IMR-90 (cell line): Measurements from ENCODE around the gene CRIM1. TPM values are rescaled to one million over a fixed set of nuclear protein-coding genes. Genes with fewer than 3 reads are reported as not detected.
A peak's percentile ranks its signal among the peaks of the same experiment; 100 is the strongest.

Experiments used
- ATAC-seq: fragments of 200-7000 bp; cut with Tn5 transposase; 2 replicates; pipeline ENCODE4 v1.9.1; 2020; ENCODE audit warnings: low read depth, mild to moderate bottlenecking, moderate library complexity
- BruUV-seq: library from RNA; stranded (reverse); fragments of 400-500 nt; replicated peaks from 2 replicates; lab custom pipeline; 2021; lab: Mats Ljungman, UMichigan
- CTCF ChIA-PET: fragments of 300-600 bp; formaldehyde crosslinking; extraction: SDS; loops from one replicate; lab custom pipeline; 2021; ENCODE audit warnings: antibody characterized with exemption; lab: Yijun Ruan, JAX
- POLR2A ChIA-PET: fragments of 300-600 bp; sonication (Branson Sonifier 250); formaldehyde crosslinking; loops from one replicate; lab custom pipeline; 2022; ENCODE audit warnings: antibody characterized with exemption; ENCODE audit not compliant: unreplicated experiment; lab: Charles Lee
- DNase-seq: peaks from one replicate; pipeline ENCODE4 v3.0.0; 2013
- H2AFZ ChIP-seq: replicated peaks from 2 replicates; pipeline ENCODE3; 2013; ENCODE audit warnings: low read length, mild to moderate bottlenecking; ENCODE audit not compliant: poor library complexity
- H2AK5ac ChIP-seq: 2 replicates; pipeline ENCODE4 v1.6.1; 2013; ENCODE audit warnings: low read depth, low read length, inconsistent platforms
- H2AK9ac ChIP-seq: replicated peaks from 2 replicates; pipeline ENCODE3; 2013; ENCODE audit warnings: mild to moderate bottlenecking, low read depth, low read length, moderate library complexity; ENCODE audit not compliant: poor library complexity
- H2BK120ac ChIP-seq: 2 replicates; pipeline ENCODE4 v1.6.1; 2013; ENCODE audit warnings: low read depth, low read length, inconsistent platforms
- H2BK15ac ChIP-seq: 3 replicates; pipeline ENCODE4 v1.6.1; 2013; ENCODE audit warnings: low read depth, low read length, inconsistent platforms
- H2BK20ac ChIP-seq: 2 replicates; pipeline ENCODE4 v1.6.1; 2013; ENCODE audit warnings: low read depth, mild to moderate bottlenecking, inconsistent platforms, low read length, moderate library complexity
- H2BK5ac ChIP-seq: 2 replicates; pipeline ENCODE4 v1.6.1; 2013; ENCODE audit warnings: mild to moderate bottlenecking, low read depth, low read length, inconsistent platforms; ENCODE audit not compliant: poor library complexity, severe bottlenecking
- H3K14ac ChIP-seq: replicated peaks from 2 replicates; pipeline ENCODE4 v1.6.1; 2013; ENCODE audit warnings: low read depth, low read length, inconsistent platforms
- H3K18ac ChIP-seq: 2 replicates; pipeline ENCODE4 v1.6.1; 2013; ENCODE audit warnings: low read depth, low read length, control low read depth
- H3K23ac ChIP-seq: 2 replicates; pipeline ENCODE4 v1.6.1; 2013; ENCODE audit warnings: low read depth, low read length, inconsistent platforms
- H3K27ac ChIP-seq: 2 replicates; pipeline ENCODE4 v1.5.1; 2013; ENCODE audit warnings: mild to moderate bottlenecking, control low read depth, low read length; ENCODE audit not compliant: insufficient read depth
- H3K27me3 ChIP-seq: 2 replicates; pipeline ENCODE4 v1.6.1; 2013; ENCODE audit warnings: low read length; ENCODE audit not compliant: control insufficient read depth, insufficient read depth
- H3K36me3 ChIP-seq: 2 replicates; pipeline ENCODE4 v1.6.1; 2013; ENCODE audit warnings: low read length, mixed read lengths; ENCODE audit not compliant: control insufficient read depth, insufficient read depth
- H3K4ac ChIP-seq: 2 replicates; pipeline ENCODE4 v1.6.1; 2013; ENCODE audit warnings: low read depth, low read length, inconsistent platforms
- H3K4me1 ChIP-seq: 2 replicates; pipeline ENCODE4 v1.6.1; 2013; ENCODE audit warnings: low read length, mixed read lengths; ENCODE audit not compliant: control insufficient read depth, insufficient read depth
- H3K4me2 ChIP-seq: 2 replicates; pipeline ENCODE4 v1.6.1; 2013; ENCODE audit warnings: low read depth, mild to moderate bottlenecking, control low read depth, low read length, moderate library complexity
- H3K4me3 ChIP-seq: 2 replicates; pipeline ENCODE4 v1.5.1; 2013; ENCODE audit warnings: low read depth, mild to moderate bottlenecking, control low read depth, low read length, moderate library complexity; ENCODE audit not compliant: insufficient read depth
- H3K56ac ChIP-seq: 2 replicates; pipeline ENCODE4 v1.6.1; 2013; ENCODE audit warnings: low read length, inconsistent platforms; ENCODE audit not compliant: insufficient read depth; ENCODE audit errors: extremely low read depth
- H3K79me1 ChIP-seq, 2 experiments: 2 replicates each; pipeline ENCODE4 v1.6.1; 2013; ENCODE audit warnings: low read length in 2 of 2, inconsistent platforms in 1 of 2, low read depth in 1 of 2
- H3K9ac ChIP-seq: 2 replicates; pipeline ENCODE4 v1.6.1; 2013; ENCODE audit warnings: low read depth, low read length, control low read depth
- H3K9me1 ChIP-seq: 2 replicates; pipeline ENCODE4 v1.6.1; 2013; ENCODE audit warnings: low read length, inconsistent platforms; ENCODE audit not compliant: insufficient read depth
- H3K9me3 ChIP-seq: 2 replicates; pipeline ENCODE4 v1.6.1; 2013; ENCODE audit warnings: low read length; ENCODE audit not compliant: control insufficient read depth, insufficient read depth
- H4K20me1 ChIP-seq: 2 replicates; pipeline ENCODE4 v1.6.1; 2013; ENCODE audit warnings: low read length, inconsistent platforms; ENCODE audit not compliant: insufficient read depth
- H4K5ac ChIP-seq: 2 replicates; pipeline ENCODE4 v1.6.1; 2013; ENCODE audit warnings: mild to moderate bottlenecking, low read depth, low read length, control low read depth
- H4K8ac ChIP-seq, 2 experiments: 2 replicates each; pipeline ENCODE4 v1.6.1; 2013; ENCODE audit warnings: low read depth in 2 of 2, low read length in 2 of 2, control low read depth in 1 of 2, inconsistent platforms in 1 of 2
- H4K91ac ChIP-seq: 2 replicates; pipeline ENCODE4 v1.6.1; 2013; ENCODE audit warnings: low read depth, low read length, inconsistent platforms; ENCODE audit not compliant: insufficient read depth
- BHLHE40 ChIP-seq: fragments of 150-350 bp; IDR thresholded peaks from 2 replicates; pipeline ENCODE4 v1.6.1; 2016; ENCODE audit warnings: mild to moderate bottlenecking, low read depth, low read length
- CEBPB ChIP-seq: IDR thresholded peaks from 2 replicates; pipeline ENCODE4 v1.6.1; 2012; ENCODE audit warnings: low read depth, low read length, improper control_type of control experiment
- CHD1 ChIP-seq: IDR thresholded peaks from 2 replicates; pipeline ENCODE4 v1.6.1; 2012; ENCODE audit warnings: low read depth, low read length, improper control_type of control experiment
- CTCF ChIP-seq: conservative IDR thresholded peaks from 2 replicates; pipeline ENCODE4 v1.5.1; 2012; ENCODE audit warnings: mild to moderate bottlenecking, low read depth, low read length, improper control_type of control experiment
- FOS ChIP-seq: fragments of 150-350 bp; IDR thresholded peaks from 2 replicates; pipeline ENCODE4 v1.6.1; 2016; ENCODE audit warnings: low read depth, low read length
- MAFK ChIP-seq: IDR thresholded peaks from 2 replicates; pipeline ENCODE4 v1.6.1; 2012; ENCODE audit warnings: low read depth, low read length, improper control_type of control experiment
- MAZ ChIP-seq: IDR thresholded peaks from 2 replicates; pipeline ENCODE4 v1.6.1; 2012; ENCODE audit warnings: low read depth, mild to moderate bottlenecking, low read length, improper control_type of control experiment, moderate library complexity, borderline replicate concordance
- MXI1 ChIP-seq: IDR thresholded peaks from 2 replicates; pipeline ENCODE4 v1.6.1; 2012; ENCODE audit warnings: low read depth, mild to moderate bottlenecking, low read length, moderate library complexity, borderline replicate concordance
- NFE2L2 ChIP-seq: fragments of 150-350 bp; IDR thresholded peaks from 2 replicates; pipeline ENCODE4 v1.6.1; 2016; ENCODE audit warnings: low read depth, mild to moderate bottlenecking, low read length
- POLR2A ChIP-seq: IDR thresholded peaks from 2 replicates; pipeline ENCODE4 v1.6.1; 2012; ENCODE audit warnings: mild to moderate bottlenecking, low read depth, low read length
- RAD21 ChIP-seq: IDR thresholded peaks from 2 replicates; pipeline ENCODE4 v1.6.1; 2012; ENCODE audit warnings: low read length, improper control_type of control experiment
- RCOR1 ChIP-seq: IDR thresholded peaks from 2 replicates; pipeline ENCODE4 v1.6.1; 2012; ENCODE audit warnings: mild to moderate bottlenecking, low read length, improper control_type of control experiment; ENCODE audit not compliant: insufficient replicate concordance
- RFX5 ChIP-seq: IDR thresholded peaks from 2 replicates; pipeline ENCODE4 v1.8.0; 2012; ENCODE audit warnings: low read depth, mild to moderate bottlenecking, low read length, moderate library complexity
- SMC3 ChIP-seq: fragments of 150-350 bp; IDR thresholded peaks from 2 replicates; pipeline ENCODE4 v1.6.1; 2016; ENCODE audit warnings: low read depth, mild to moderate bottlenecking, antibody characterized with exemption, low read length, moderate library complexity
- USF2 ChIP-seq: fragments of 150-350 bp; IDR thresholded peaks from 2 replicates; pipeline ENCODE4 v1.6.1; 2017; ENCODE audit warnings: mild to moderate bottlenecking, antibody characterized with exemption, low read length, low read depth
- WGBS, 2 experiments: methylation state at CpG; one replicate each; pipeline versions ENCODE4 v1.1.5 to v1.1.7; 2013; ENCODE audit warnings: missing lambda C conversion rate in 2 of 2; ENCODE audit not compliant: insufficient read length in 1 of 2; ENCODE audit errors: extremely low coverage in 2 of 2; 5-methylcytosine and 5-hydroxymethylcytosine counted together
- dilution Hi-C: fragments of 300-500 bp; cut with HindIII; formaldehyde crosslinking; loops from one replicate; pipeline ENCODE4 v1.14.3; 2018; ENCODE audit warnings: low sequenced_read_pairs; ENCODE audit not compliant: unreplicated experiment
- in situ Hi-C: fragments of 300-500 bp; cut with MboI; formaldehyde crosslinking; loops from 3 replicates; pipeline ENCODE4 v1.14.3; 2019; ENCODE audit warnings: low sequenced_read_pairs, inconsistent platforms, mixed read lengths
- intact Hi-C: fragments of 100-400 bp; cut with micrococcal nuclease; formaldehyde crosslinking; loops from 2 replicates; pipeline ENCODE4 v1.10.0; 2022
- polyA plus RNA-seq, 3 experiments: library from polyadenylated mRNA; depleted of rRNA; stranded (reverse); fragments of >200 nt; gene quantifications; 2 replicates each; pipeline ENCODE4 v1.2.3, GENCODE V29; 2012; ENCODE audit warnings: low replicate concordance in 1 of 3
- total RNA-seq: library from RNA; depleted of rRNA; stranded (reverse); fragments of >200 nt; gene quantifications from 2 replicates; pipeline ENCODE4 v1.2.3, GENCODE V29; 2012

Gene CRIM1
- total and polyA plus RNA-seq, 2 of the 4 experiments (the other 2 are of a cell fraction) = 285 to 490 TPM

- Histone ChIP-seq H4K8ac (peak overlapping the region in 1 of 2 experiments; percentile 58; a peak in 2 of 4 replicates), H2AK5ac (no peak overlapping the region; the same call in 1 of the 2 replicates), H3K4ac (no peak overlapping the region), H3K9me1 (peaks cover 4% of the 10 kb centered on the region; the same call in 1 of the 2 replicates), H4K5ac (peak overlapping the region; percentile 5; the same call in 1 of the 2 replicates), H2BK5ac (peak overlapping the region; percentile 34), H3K23ac (no peak overlapping the region), H3K4me3 (no peak overlapping the region), H2BK15ac (no peak overlapping the region), H2AFZ (no peak overlapping the region), H3K27ac (peak overlapping the region; percentile 43; the same call in 1 of the 2 replicates), H3K14ac (no peak overlapping the region), H3K27me3 (no peaks in the 10 kb centered on the region), H3K18ac (no peak overlapping the region), H3K36me3 (peaks cover 31% of the 10 kb centered on the region), H2AK9ac (no peak overlapping the region), H3K9ac (no peak overlapping the region), H3K79me1 (peaks cover 26 to 72% of the 10 kb centered on the region in 2 experiments), H2BK120ac (no peak overlapping the region), H3K4me1 (peaks cover 4% of the 10 kb centered on the region; the same call in 1 of the 2 replicates), H4K91ac (no peak overlapping the region), H2BK20ac (peak overlapping the region; percentile 8; the same call in 1 of the 2 replicates), H3K4me2 (no peak overlapping the region), H3K56ac (no peak overlapping the region), H4K20me1 (no peaks in the 10 kb centered on the region), H3K9me3 (no peaks in the 10 kb centered on the region)
- ATAC-seq (no peak), DNase-seq (no peak)
- ChIA-PET CTCF (interaction anchor here (0.7 to 1.2 kb wide), 2 partner anchors 132 to 138 kb away, joined by 3 read pairs; no protein-coding TSS in a partner anchor), POLR2A (no interaction called here)
- TF ChIP-seq MXI1 = no peak
- no peak for TF ChIP-seq SMC3
- no peak for TF ChIP-seq CHD1
- TF ChIP-seq BHLHE40 = no peak
- TF ChIP-seq RFX5 = no peak
- no peak for TF ChIP-seq RCOR1
- no peak for TF ChIP-seq NFE2L2
- no peak for TF ChIP-seq MAZ
- no peak for TF ChIP-seq CEBPB
- no peak for TF ChIP-seq FOS
- no peak for TF ChIP-seq CTCF
- TF ChIP-seq POLR2A = no peak
- no peak for TF ChIP-seq USF2
- TF ChIP-seq MAFK = no peak
- TF ChIP-seq RAD21 = no peak
- intact Hi-C loops (no loop called here), in situ Hi-C loops (no loop called here), dilution Hi-C loops (no loop called here)
- WGBS, 2 experiments = 100% methylated on average over 1 of the region's 7 CpGs; no CpG with 5 or more reads in 1 of the 2 experiments
- BruUV-seq = no TSS peak
These were observed 144.5 kb downstream of the CRIM1 start for GRCh38 chr2:36500072-36500471.
